Activated T-cell treated with anti-CD3 and anti-CD28 coated beads for 4 hours (primary cell): ENCODE results near the gene ATP6AP1.

Source experiments
- DNase-seq: peaks from one replicate; pipeline ENCODE4 v3.0.0-alpha.2; 2020

Gene ATP6AP1

DNA sequence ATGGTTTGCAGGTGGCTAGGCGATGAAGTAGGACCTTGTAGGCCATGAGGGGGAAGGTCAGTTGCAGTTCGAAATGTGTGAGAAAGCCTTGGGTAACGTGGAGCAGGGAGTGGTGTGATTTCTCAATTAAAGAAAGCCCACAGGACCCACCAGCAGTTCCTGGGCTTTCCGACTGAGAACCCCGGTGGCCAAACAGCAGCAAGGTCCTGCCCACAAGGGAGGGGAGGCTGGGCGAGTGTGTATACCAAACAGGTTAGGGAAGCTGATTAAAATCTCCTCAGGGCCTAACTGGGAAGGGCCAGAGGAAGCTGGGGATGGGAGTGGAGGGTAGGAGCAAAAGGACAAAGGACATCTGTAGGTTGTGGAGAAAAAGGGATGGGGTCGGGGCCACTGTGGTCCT is 2.4 kb downstream of the ATP6AP1 start:
- DNase-seq, result no peak

DNA sequence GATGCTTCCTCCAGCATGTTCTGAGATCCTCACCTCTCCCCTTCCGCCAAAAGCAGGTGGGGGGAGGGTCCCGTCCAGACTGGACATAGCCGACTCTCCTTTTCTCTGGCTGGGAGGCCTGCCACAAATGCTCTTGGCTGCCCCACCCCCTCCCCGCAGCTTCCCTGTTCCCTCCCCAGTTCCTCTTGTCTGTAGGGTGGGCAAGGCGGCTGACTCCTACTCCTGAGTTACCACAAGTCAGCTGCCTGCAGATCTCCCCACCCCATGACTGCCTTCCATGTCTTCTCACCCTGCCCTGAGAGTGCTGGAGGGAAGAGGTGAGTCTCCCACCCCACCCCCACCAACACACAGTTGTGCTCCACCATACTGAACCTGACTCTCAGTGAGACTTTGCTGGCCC is 2.9 kb downstream of the ATP6AP1 start:
- no peak for DNase-seq

DNA sequence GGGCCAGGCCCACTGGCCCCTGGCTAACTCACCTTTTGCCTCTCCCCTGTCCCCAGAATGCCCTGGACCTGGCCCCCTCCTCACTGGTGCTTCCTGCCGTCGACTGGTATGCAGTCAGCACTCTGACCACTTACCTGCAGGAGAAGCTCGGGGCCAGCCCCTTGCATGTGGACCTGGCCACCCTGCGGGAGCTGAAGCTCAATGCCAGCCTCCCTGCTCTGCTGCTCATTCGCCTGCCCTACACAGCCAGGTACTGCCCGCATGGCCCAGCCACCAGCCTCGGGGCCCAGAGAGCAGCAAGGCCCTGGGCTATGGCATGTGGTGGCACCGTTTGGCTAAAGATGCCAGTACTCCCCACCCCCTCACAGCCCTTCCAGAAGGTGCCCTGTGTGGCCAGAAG is 3.7 kb downstream of the ATP6AP1 start:
- no peak for DNase-seq

DNA sequence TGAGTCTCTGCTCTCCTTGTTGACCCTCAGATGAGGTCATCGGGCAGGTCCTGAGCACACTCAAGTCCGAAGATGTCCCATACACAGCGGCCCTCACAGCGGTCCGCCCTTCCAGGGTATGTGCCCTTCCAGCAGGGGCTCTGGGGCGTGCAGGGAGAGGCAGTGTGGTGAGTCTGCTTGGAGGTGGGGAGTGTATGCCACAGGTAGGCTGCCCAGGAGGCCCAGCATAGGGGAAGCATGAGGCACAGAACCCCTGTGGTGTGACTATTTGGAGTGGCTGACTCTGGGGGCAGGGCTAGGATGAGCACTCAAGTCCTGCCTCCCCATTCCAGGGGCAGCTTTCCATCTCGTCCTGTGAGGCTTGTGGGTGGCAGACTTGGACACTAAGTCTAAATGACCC is 5.1 kb downstream of the ATP6AP1 start:
- no peak for DNase-seq

DNA sequence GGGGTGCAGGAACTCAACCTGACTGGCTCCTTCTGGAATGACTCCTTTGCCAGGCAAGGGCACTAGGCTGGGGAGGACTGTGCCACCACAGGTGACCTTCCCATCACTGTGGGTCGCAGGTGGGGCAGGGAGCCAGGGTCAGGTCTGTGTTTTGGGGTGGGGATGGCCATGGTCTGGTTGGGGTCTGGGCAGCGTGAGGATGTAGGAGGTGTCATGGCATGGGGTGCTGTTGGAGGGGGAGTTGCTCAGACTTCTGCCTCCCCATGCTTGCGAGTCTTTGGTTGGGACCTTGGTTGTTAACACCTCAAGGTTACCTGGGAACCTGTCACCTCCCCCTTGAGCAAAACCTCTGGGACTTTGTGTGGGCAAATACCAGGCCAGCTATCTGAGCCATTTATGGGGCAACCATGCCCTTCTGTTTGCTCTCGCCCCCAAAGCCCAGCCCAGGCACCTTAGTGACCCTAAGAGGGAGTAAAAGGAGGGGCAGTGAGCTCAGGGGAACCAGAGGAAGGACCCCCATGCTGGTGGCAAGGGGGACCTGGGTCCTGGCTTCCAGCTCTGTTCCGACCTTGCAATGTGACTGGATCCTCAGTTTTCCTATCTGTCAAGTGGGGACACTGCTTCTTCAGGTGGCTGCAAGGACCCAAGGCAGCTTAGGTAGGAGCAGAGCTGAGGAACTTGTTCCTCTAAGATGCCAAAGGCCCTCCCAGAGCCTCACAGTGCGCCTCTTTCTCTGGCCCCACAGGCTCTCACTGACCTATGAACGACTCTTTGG is 6.1 kb downstream of the ATP6AP1 start:
- no peak for DNase-seq

DNA sequence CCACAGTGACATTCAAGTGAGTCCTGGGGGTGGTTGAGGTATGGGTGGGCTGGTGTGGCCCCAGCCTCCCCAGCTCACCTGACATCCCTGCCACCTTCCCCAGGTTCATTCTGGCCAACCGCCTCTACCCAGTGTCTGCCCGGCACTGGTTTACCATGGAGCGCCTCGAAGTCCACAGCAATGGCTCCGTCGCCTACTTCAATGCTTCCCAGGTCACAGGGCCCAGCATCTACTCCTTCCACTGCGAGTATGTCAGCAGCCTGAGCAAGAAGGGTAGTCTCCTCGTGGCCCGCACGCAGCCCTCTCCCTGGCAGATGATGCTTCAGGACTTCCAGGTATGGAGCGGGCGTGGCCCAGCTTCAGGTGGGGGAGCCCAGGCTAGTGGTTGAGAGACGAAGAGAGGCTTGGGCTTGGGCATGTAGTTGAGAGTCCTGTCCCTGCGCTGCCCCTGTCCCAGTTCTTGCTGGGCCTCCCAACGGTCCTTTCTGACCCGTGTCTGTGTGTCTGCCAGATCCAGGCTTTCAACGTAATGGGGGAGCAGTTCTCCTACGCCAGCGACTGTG is 6.8 kb downstream of the ATP6AP1 start:
- DNase-seq, result no peak

DNA sequence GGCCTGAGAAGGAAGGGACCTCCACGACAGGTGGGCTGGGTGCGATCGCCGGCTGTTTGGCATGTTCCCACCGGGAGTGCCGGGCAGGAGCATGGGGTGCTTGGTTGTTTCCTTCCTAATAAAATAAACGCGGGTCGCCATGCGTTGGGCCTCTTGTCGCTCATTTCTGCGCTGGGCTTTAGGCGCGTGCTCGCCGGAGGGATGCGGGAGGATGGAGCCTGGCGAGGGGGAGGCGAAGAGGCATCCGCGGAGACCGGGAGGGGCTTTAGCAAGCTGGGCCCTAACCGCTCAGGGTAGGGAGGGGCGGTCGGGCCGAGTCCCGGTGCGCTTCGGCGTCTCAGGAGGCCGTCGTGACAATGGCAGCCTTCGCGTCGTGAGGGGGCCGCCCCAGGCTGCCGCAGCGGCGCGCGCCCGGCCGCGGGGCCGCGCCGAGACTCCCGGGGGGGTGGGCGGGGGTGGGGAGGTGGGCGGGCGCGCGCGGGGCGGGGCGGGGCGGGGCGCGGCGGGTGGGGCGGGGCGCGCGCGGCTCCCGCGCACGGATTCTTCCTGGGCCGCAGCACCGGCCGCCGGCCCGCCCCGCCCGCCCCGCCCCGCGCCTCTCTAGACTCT is 8.0 kb downstream of the ATP6AP1 start:
- DNase-seq, result no peak

DNA sequence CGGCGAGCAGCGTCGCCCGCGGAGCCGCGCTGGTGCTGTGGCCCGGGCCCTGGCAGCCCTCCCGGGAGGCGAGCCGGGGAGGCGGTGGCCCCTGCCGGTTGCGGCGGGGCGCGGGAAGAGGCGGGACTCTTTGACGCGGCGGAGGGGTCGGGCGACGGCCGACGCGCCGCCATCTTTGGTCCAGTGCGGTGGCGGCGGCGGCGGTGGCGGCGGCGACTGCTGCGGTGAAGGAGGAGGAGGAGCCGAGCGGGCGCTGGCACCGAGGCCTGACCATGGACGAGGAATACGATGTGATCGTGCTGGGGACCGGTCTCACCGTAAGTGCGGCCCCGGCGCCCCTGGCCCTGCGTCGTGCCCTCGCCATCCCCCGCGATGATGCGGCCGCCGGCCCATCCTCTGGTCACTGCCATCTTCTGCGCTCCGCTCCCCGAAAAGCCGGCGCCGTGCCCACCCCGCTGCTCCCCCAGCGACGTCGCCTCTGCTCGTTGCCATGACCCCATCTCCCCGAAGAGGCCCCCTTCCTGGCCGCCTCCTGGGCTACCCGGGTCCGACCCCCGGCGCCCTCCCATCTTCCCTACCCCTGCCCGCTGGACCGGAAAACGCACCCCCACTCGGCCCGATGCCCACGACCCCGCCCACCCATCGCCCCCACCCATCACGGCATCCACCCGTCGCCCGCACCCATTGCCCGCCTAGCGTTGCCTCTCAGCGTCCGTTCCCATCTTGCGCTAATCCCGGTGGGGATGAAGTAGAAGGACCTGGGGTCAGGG is 8.7 kb downstream of the ATP6AP1 start, which contains the start of gene GDI1:
Gene GDI1 (plus strand): TSS at position 172 of the 770 bp plus-strand sequence. CDS start 101 bp downstream, at position 273.
- DNase-seq, result no peak

DNA sequence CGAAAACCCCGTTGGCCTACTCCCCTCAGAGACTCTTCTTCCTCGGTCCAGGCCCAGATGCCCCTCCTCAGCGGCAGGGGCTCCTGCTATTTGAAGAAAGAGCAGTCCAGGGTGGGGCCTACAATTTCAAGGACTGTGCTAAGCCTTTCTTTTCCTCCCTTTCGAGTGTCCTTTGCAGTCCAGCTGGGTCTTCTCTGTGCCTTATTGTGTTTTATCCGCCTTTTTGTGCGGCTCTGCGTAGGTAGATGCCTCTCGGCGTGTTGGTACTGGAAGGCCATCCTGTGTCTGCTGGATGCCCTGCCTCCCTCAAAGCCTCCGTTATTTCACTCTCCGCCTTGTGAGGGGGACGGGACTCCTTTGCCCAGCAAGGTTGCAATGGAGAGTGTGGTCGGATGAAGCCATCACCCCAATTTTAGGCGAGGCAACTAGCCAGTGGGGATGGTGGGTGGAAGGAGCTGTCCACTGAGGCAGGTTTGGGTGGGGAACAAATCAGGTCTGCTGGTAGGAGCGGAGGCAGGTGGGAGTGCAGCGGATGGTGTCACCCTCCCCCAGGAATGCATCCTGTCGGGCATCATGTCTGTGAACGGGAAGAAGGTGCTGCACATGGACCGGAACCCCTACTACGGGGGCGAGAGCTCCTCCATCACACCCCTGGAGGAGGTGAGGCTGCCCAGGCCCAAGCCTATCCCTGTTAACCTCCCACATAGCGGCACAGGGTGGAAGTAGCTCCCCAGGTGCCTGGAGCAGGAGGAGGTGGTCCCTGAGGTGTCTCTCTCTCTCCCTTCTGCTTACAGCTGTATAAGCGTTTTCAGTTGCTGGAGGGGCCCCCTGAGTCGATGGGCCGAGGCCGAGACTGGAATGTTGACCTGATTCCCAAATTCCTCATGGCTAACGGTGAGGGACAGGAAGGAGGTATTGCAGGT is 9.8 kb downstream of the ATP6AP1 start:
- DNase-seq, result no peak

DNA sequence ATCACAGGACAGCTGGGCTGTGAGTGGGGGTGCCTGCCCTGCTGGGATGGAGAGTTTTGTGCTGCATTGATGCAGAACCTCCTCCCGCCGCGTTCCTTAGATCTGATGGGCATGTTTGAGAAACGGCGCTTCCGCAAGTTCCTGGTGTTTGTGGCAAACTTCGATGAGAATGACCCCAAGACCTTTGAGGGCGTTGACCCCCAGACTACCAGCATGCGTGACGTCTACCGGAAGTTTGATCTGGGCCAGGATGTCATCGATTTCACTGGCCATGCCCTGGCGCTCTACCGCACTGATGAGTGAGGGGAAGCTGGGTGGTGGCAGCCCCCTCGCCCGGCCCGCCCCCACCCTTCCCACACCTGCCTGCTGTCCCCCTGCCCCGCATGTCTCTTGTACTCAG is 11.4 kb downstream of the ATP6AP1 start:
- no peak for DNase-seq

DNA sequence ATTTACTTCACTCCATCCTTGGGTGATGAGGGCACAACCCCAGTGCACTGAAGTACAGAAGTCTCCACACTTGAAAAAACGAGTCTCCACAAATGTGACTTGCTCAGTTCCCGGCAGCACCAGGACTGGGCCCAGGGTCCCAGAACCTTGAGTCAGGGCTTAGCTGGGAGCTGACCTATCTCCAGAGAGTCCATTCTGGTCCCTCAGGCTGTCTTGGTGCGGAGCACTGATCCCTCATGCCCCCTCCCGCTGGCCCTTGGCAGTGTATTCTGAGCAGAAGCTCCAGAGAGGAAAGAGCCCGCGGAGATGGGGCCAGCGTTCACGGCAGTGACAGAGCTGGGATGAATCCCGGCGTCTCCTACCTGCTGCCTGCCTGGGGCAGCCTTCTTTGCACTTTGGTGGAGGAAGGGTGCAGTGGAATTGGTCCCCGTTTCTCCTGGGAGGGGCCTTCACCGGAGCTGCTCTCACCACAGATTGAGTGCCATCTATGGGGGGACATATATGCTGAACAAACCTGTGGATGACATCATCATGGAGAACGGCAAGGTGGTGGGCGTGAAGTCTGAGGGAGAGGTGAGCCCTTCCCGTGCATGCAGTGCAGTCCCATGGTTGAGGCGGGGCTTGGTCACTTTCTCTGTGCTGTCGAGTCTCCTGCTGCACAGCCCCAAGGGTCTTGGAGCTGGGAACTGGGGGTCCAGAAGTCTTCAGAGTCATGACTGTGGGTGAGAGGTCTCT is 12.3 kb downstream of the ATP6AP1 start:
- DNase-seq, result no peak

DNA sequence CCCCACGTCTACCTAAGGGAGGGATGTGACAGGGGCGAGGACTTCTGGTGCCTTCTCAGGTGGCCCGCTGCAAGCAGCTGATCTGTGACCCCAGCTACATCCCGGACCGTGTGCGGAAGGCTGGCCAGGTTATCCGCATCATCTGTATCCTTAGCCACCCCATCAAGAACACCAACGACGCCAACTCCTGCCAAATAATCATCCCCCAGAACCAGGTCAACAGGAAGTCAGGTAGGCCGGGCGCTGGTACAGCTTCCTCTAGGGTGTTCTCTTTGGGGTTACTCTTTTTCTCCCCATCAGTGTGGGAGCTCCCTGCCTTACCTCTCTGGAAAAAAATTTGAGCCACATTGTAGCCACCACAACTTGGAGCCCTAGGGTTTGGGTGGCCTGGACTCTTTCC is 13.1 kb downstream of the ATP6AP1 start:
- DNase-seq, result no peak

DNA sequence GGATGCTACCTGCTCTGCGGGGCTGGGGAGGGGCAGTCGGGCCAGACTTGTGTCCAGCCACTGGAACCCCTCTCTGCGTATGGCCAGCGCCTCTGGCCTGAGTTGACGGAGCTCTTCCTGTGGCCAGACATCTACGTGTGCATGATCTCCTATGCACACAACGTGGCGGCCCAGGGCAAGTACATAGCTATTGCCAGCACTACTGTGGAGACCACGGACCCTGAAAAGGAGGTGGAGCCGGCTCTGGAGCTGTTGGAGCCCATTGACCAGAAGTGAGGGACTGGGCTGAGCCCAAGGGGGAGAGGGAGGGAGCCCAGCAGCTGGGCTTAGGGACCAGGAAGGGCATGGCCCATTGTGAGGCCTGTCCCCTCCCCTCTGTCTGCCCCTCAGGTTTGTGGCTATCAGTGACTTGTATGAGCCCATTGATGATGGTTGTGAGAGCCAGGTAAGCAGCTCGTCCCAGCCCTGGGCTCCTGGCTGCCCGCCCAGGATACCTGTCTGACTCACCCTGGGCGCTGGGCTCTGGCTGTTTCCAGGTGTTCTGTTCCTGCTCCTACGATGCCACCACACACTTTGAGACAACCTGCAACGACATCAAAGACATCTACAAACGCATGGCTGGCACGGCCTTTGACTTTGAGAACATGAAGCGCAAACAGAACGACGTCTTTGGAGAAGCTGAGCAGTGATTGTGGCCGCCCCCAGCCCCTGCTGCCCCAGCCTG is 13.7 kb downstream of the ATP6AP1 start:
- DNase-seq, result no peak

DNA sequence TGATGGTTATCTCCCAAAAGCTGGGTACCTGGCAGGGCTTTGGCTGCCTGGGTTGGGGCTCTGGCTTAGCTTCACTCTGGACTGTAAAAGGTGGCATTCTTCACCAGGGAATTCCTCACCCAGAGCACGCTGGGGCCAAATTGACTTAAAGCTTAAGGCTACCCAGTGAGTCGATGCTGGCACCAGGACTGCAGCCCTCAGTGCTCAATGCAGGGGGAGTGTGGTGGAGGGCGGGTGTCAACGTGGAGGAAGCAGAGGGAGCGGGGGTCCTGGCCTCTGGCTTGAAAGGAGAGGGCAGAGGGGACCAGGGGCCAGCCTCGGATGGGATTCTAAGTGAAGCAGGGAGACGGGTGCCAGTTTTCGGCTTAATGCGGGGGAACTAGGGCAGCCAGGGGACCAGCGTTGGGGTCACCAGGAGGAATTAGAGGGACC is 15.0 kb downstream of the ATP6AP1 start:
- no peak for DNase-seq

DNA sequence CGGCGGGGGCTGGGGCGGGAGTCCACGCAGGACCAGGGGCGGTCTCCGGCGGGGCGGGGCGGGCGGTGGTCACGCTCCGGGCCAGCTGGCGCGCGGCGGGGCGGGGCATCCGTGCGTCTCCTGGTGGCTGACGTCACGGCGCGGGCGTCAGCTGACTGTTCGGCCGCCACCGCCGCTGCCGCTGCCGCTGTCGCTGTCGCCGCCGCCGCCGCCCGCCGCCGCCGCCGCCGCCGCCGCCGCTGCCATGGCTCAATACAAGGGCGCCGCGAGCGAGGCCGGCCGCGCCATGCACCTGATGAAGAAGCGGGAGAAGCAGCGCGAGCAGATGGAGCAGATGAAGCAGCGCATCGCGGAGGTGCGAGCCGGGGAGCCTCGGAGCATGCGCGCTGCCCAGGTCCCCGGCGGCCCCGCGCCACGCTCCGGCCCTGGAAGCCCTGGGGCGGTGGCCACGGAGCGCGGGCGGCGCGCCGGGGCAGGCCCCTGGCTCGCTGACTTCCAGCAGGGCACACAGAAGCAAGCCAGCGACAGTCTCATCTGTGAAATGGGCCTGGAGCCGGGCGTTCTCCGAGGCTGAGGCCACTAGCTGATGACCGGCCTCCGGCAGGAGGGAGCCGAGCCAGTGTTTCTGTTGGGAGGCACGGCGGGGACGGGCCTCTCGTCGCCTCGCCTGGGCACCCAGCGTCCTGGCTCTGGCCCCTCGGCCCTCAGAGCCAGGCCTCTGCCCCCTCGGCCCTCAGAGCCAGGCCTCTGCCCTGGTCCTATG is 15.7 kb downstream of the ATP6AP1 start, which contains the start of gene FAM50A:
Gene FAM50A (plus strand): TSS at position 150 of the 763 bp plus-strand sequence. CDS start 95 bp downstream, at position 245.
- DNase-seq, result peak; percentile 41

DNA sequence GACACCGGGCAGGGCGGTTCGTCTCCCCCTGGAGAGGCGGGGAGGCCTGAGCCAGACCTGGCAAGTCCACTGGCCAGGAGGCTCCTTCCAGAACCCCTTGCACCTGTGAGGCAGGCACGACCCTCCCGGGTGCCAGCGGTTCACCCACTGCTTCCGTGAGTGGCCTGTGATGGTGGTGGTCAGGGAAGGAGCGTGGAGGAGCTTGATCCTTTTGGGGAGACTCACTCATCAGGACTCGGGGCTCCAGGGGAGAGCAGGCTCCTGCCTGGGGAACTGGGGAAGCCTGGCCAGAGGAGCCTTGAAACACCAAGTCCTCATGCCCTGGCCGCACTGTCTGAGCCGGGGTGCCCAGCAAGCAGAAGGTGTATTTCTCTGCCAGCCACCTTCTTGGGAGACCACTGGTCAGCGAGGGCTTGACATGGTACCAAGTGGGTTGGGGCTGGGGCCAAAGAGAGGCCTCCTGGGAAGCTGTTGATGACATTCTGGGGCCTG is 16.3 kb downstream of the ATP6AP1 start:
- DNase-seq, result no peak

DNA sequence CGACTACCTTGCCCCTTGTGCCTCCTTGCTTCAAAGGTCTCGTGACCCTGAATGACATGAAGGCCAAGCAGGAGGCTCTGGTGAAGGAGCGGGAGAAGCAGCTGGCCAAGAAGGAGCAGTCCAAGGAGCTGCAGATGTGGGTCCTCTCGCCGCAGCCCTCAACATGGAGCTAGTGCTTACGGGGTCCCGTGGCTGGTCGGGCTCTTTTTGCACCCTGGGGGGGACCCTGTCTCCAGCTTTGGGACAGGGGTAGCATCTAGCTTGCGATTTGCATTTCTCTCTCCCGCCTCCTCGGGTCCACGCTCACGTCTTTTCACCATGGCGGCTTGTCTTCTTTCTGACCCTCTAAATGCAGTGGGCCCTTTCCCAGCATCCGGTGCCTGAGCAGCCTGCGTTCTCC is 17.3 kb downstream of the ATP6AP1 start:
- no peak for DNase-seq

DNA sequence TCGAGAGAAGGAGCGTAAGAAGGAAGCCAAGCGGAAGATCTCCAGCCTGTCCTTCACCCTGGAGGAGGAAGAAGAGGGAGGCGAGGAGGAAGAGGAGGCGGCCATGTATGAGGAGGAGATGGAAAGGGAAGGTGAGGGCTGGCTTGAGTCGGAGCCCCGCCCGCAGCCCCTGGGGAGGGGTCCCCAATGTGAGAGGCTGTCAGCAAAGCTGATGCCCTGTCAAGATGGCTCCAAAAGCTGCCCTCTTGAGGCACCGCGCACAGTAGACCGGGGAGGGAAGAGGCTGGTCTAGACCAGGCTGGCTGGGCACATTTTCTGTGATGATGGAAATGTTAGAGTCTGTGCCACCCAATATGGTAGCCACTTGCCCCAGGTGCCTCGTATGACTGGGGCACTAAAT is 18.0 kb downstream of the ATP6AP1 start:
- DNase-seq, result no peak

DNA sequence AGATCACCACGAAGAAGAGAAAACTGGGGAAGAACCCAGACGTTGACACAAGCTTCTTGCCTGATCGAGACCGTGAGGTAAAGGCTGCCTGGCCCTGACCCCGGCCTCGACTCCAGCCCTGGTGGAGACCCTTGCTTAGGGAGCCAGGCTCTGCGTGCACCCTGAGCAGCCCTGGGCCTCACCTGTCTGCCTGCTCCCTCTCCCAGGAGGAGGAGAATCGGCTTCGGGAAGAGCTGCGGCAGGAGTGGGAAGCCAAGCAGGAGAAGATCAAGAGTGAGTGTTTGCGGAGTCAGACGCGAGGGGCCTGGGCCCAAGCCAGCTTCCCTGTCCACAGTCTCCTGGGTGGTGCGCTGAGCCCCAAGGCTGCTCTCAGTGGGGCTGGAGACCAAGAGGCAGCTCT is 20.0 kb downstream of the ATP6AP1 start:
- DNase-seq, result no peak

DNA sequence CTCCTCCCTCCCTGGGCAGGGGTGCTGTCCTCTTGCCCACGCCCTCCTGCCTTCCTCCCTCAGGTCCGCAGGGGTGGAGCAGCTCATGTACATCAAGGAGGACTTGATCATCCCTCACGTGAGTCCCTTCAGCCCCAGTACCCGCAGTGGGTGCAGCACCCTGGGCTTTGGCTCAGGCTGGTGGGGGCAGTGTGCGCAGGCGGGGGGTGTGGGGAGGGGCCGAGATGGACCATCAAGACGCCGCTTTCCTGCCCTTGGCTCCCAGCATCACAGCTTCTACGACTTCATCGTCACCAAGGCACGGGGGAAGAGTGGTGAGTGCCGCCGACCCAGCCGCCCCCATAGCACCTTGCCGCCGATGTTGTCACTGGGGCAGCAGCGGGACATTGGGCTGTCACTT is 21.1 kb downstream of the ATP6AP1 start:
- DNase-seq, result no peak
